ENCODE results near the gene CFAP54. TPM values are rescaled to one million over a fixed set of nuclear protein-coding genes. Genes with fewer than 3 reads are reported as not detected.

The CFAP54 gene
- polyA plus RNA-seq, 1 donor from 2014 or later: 1.1 TPM

DNA sequence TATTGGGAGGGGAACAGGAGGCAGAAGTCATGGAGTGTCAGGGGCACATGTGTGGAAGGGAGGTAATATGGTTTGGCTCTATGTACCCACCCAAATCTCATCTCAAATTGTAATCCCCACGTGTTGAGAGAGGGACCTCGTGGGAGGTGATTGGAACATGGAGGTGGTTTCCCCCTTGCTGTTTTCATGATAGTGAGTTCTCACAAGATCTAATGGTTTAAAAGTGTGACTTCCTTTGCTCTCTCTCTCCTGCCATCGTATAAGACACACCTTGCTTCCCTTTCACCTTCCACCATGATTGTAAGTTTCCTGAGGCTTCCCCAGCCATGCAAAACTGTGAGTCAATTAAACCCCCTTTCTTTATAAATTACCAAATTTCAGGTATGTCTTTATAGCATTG, 47.6 kb upstream of the CFAP54 start:
- Histone ChIP-seq H3K9ac (ENCODE audit: low read length) (no peak overlapping the region), H3K79me2 (replicated peaks; ENCODE audit: insufficient read depth, low read length) (no peaks in the 10 kb centered on the region)
- TF ChIP-seq, protein P1, sequence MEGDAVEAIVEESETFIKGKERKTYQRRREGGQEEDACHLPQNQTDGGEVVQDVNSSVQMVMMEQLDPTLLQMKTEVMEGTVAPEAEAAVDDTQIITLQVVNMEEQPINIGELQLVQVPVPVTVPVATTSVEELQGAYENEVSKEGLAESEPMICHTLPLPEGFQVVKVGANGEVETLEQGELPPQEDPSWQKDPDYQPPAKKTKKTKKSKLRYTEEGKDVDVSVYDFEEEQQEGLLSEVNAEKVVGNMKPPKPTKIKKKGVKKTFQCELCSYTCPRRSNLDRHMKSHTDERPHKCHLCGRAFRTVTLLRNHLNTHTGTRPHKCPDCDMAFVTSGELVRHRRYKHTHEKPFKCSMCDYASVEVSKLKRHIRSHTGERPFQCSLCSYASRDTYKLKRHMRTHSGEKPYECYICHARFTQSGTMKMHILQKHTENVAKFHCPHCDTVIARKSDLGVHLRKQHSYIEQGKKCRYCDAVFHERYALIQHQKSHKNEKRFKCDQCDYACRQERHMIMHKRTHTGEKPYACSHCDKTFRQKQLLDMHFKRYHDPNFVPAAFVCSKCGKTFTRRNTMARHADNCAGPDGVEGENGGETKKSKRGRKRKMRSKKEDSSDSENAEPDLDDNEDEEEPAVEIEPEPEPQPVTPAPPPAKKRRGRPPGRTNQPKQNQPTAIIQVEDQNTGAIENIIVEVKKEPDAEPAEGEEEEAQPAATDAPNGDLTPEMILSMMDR (IDR thresholded peaks at IDR 0.05; ENCODE audit: poor library complexity, severe bottlenecking): no peak
- TF ChIP-seq SMC3 (conservative IDR thresholded peaks at IDR 0.05; ENCODE audit: poor library complexity) (no peak), POLR2AphosphoS5 (IDR thresholded peaks at IDR 0.05) (no peak), EZH2 (IDR thresholded peaks at IDR 0.05; ENCODE audit: borderline replicate concordance, insufficient read depth, low read length, poor library complexity, severe bottlenecking) (no peak)

DNA sequence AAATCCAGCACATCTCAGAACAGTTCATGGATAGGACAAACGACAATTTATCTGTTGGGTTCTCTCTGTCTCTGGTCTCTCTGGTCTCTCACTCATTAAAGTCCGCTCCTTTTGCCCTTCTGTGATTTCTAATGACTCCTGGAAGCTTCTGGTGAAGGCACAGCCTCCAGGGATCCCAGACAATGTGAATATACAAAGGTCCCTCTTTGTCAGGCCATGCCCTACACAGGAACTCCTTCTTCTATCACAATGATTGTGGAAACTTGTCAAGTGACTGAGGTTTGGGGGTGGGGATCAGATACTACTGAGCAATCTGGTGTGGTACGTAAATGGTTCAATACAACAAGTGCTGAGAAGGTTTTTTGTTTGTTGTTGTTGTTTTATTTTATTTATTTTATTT, 46.5 kb upstream of the CFAP54 start:
- Histone ChIP-seq H3K4me3 (ENCODE audit: low read length) (no peak overlapping the region), H4K20me1 (ENCODE audit: insufficient read depth) (no peaks in the 10 kb centered on the region), H3K9me2 (ENCODE audit: insufficient read depth, low read length) (no peaks in the 10 kb centered on the region), H3K27ac (ENCODE audit: low read length) (no peak overlapping the region), H2AFZ (ENCODE audit: low read depth, low read length) (no peak overlapping the region), H3K36me3 (ENCODE audit: insufficient read depth, low read length) (no peaks in the 10 kb centered on the region), H3K27me3 (ENCODE audit: insufficient read depth, low read depth, low read length) (no peaks in the 10 kb centered on the region), H3K9ac (ENCODE audit: low read length) (no peak overlapping the region), H3K9me3 (ENCODE audit: low read length) (no peaks in the 10 kb centered on the region), H3F3A (ENCODE audit: insufficient read depth, low read length, poor library complexity, severe bottlenecking) (no peaks in the 10 kb centered on the region), H3K79me2 (replicated peaks; ENCODE audit: insufficient read depth, low read length) (no peaks in the 10 kb centered on the region), H3K4me2 (ENCODE audit: low read length) (no peak overlapping the region)
- TF ChIP-seq, protein P2, sequence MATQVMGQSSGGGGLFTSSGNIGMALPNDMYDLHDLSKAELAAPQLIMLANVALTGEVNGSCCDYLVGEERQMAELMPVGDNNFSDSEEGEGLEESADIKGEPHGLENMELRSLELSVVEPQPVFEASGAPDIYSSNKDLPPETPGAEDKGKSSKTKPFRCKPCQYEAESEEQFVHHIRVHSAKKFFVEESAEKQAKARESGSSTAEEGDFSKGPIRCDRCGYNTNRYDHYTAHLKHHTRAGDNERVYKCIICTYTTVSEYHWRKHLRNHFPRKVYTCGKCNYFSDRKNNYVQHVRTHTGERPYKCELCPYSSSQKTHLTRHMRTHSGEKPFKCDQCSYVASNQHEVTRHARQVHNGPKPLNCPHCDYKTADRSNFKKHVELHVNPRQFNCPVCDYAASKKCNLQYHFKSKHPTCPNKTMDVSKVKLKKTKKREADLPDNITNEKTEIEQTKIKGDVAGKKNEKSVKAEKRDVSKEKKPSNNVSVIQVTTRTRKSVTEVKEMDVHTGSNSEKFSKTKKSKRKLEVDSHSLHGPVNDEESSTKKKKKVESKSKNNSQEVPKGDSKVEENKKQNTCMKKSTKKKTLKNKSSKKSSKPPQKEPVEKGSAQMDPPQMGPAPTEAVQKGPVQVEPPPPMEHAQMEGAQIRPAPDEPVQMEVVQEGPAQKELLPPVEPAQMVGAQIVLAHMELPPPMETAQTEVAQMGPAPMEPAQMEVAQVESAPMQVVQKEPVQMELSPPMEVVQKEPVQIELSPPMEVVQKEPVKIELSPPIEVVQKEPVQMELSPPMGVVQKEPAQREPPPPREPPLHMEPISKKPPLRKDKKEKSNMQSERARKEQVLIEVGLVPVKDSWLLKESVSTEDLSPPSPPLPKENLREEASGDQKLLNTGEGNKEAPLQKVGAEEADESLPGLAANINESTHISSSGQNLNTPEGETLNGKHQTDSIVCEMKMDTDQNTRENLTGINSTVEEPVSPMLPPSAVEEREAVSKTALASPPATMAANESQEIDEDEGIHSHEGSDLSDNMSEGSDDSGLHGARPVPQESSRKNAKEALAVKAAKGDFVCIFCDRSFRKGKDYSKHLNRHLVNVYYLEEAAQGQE (IDR thresholded peaks at IDR 0.05; ENCODE audit: borderline replicate concordance): no peak
- TF ChIP-seq MXI1 (conservative IDR thresholded peaks at IDR 0.05; ENCODE audit: poor library complexity, severe bottlenecking): no peak
- TF ChIP-seq POLR2AphosphoS5 (IDR thresholded peaks at IDR 0.05): no peak
- no peak for TF ChIP-seq RAD21 (conservative IDR thresholded peaks at IDR 0.05)
- TF ChIP-seq SMC3 (conservative IDR thresholded peaks at IDR 0.05; ENCODE audit: poor library complexity): no peak
- TF ChIP-seq EZH2 (IDR thresholded peaks at IDR 0.05; ENCODE audit: borderline replicate concordance, insufficient read depth, low read length, poor library complexity, severe bottlenecking): no peak
- no peak for TF ChIP-seq TAF1 (IDR thresholded peaks at IDR 0.05; ENCODE audit: low read depth)

More for the DNA sequence above, 47.6 kb upstream of the CFAP54 start:
- Histone ChIP-seq H3K9me3 (ENCODE audit: low read length) (no peaks in the 10 kb centered on the region), H3K27ac (ENCODE audit: low read length) (no peak overlapping the region), H3K36me3 (ENCODE audit: insufficient read depth, low read length) (no peaks in the 10 kb centered on the region), H3K4me3 (ENCODE audit: low read length) (no peak overlapping the region), H2AFZ (ENCODE audit: low read depth, low read length) (no peak overlapping the region), H3K27me3 (ENCODE audit: insufficient read depth, low read depth, low read length) (no peaks in the 10 kb centered on the region), H3K9me2 (ENCODE audit: insufficient read depth, low read length) (no peaks in the 10 kb centered on the region), H3F3A (ENCODE audit: insufficient read depth, low read length, poor library complexity, severe bottlenecking) (no peaks in the 10 kb centered on the region), H3K4me2 (ENCODE audit: low read length) (no peak overlapping the region), H4K20me1 (ENCODE audit: insufficient read depth) (no peaks in the 10 kb centered on the region)

DNA sequence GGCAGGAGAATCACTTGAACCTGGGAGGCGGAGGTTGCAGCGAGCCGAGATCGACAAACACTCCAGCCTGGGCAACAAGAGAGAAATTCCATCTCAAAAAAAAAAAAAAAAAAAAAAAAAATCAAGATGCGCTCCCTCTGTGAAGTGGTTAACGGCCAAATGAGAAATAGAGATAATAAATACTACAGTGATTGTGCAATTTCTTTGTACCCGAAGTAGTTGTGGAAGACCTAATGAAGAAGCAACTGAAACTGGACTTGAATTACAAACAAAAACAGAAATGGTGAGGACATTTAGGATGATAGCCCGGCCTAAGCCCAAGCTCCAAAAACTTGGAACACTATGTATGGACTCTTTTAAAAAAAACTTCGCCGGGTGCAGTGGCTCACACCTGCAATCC, 45.0 kb upstream of the CFAP54 start:
- Histone ChIP-seq H2AFZ (ENCODE audit: low read depth, low read length) (no peak overlapping the region), H3K4me3 (ENCODE audit: low read length) (no peak overlapping the region), H3K27me3 (ENCODE audit: insufficient read depth, low read depth, low read length) (no peaks in the 10 kb centered on the region), H4K20me1 (ENCODE audit: insufficient read depth) (no peaks in the 10 kb centered on the region), H3K9me2 (ENCODE audit: insufficient read depth, low read length) (no peaks in the 10 kb centered on the region), H3K79me2 (replicated peaks; ENCODE audit: insufficient read depth, low read length) (no peaks in the 10 kb centered on the region), H3F3A (ENCODE audit: insufficient read depth, low read length, poor library complexity, severe bottlenecking) (no peaks in the 10 kb centered on the region), H3K36me3 (ENCODE audit: insufficient read depth, low read length) (no peaks in the 10 kb centered on the region), H3K9me3 (ENCODE audit: low read length) (no peaks in the 10 kb centered on the region), H3K9ac (ENCODE audit: low read length) (no peak overlapping the region), H3K27ac (ENCODE audit: low read length) (no peak overlapping the region), H3K4me2 (ENCODE audit: low read length) (no peak overlapping the region)
- TF ChIP-seq EP300 (conservative IDR thresholded peaks at IDR 0.05; ENCODE audit: poor library complexity, severe bottlenecking): no peak
- no peak for TF ChIP-seq POLR2AphosphoS5 (IDR thresholded peaks at IDR 0.05)
- TF ChIP-seq EZH2 (IDR thresholded peaks at IDR 0.05; ENCODE audit: borderline replicate concordance, insufficient read depth, low read length, poor library complexity, severe bottlenecking): no peak
- TF ChIP-seq SMC3 (conservative IDR thresholded peaks at IDR 0.05; ENCODE audit: poor library complexity): no peak
- TF ChIP-seq RAD21 (conservative IDR thresholded peaks at IDR 0.05): no peak
- TF ChIP-seq, protein P1 (IDR thresholded peaks at IDR 0.05; ENCODE audit: poor library complexity, severe bottlenecking): no peak
- TF ChIP-seq TAF1 (IDR thresholded peaks at IDR 0.05; ENCODE audit: low read depth): no peak
- TF ChIP-seq, protein P2 (IDR thresholded peaks at IDR 0.05; ENCODE audit: borderline replicate concordance): no peak
- no peak for TF ChIP-seq MXI1 (conservative IDR thresholded peaks at IDR 0.05; ENCODE audit: poor library complexity, severe bottlenecking)

Measured in neural cell (in vitro differentiated cells).